ENCODE data around the gene UBA3. TPM values are rescaled to one million over a fixed set of nuclear protein-coding genes. Genes with fewer than 3 reads are reported as not detected.

Gene UBA3
- total and polyA plus RNA-seq, 2 of the 13 experiments (the other 11 are each of a cell fraction or from before 2014, with no cell fraction given) = 40.7 to 49.0 TPM

- FAIRE-seq = no peak
- CTCF ChIA-PET (ENCODE audit: low intra/inter-chr PET ratio, low total read pairs) = no interaction called here
Observed at GRCh38 chr3:69126216-69126615, 46.1 kb upstream of the UBA3 start.

More at GRCh38 chr3:69126216-69126615, 46.1 kb upstream of the UBA3 start:
- POLR2A ChIA-PET = no interaction called here
- no peak overlapping the region for H3K4me3 ChIP-seq (replicated peaks in 1 of 3; ENCODE audit: insufficient read depth in 1 of 3, low read depth in 2 of 3, low read length in 3 of 3)
- H3K27me3 ChIP-seq (ENCODE audit: control insufficient read depth in 1 of 2, insufficient read depth in 2 of 2, low read length in 2 of 2) = no peaks in the 10 kb centered on the region
- no peak for TF ChIP-seq SPEN (CRISPR knock-in tag; IDR thresholded peaks at IDR 0.05; ENCODE audit: low read depth)
- no peak for TF ChIP-seq DRAP1 (CRISPR knock-in tag; IDR thresholded peaks at IDR 0.05)
- TF ChIP-seq, protein P1, sequence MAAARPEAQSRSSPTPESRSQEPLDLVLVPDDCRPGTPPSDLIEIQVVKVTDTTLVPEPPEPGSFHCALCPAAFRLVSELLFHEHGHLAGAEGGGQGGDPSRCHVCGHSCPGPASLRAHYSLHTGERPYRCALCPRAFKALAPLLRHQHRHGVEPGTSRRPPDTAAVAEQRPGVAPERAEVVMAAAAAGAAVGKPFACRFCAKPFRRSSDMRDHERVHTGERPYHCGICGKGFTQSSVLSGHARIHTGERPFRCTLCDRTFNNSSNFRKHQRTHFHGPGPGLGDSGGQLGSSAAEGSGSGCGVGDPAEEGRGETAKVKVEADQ (CRISPR knock-in tag; IDR thresholded peaks at IDR 0.05; ENCODE audit: borderline replicate concordance) = no peak
- TF ChIP-seq, protein P2, sequence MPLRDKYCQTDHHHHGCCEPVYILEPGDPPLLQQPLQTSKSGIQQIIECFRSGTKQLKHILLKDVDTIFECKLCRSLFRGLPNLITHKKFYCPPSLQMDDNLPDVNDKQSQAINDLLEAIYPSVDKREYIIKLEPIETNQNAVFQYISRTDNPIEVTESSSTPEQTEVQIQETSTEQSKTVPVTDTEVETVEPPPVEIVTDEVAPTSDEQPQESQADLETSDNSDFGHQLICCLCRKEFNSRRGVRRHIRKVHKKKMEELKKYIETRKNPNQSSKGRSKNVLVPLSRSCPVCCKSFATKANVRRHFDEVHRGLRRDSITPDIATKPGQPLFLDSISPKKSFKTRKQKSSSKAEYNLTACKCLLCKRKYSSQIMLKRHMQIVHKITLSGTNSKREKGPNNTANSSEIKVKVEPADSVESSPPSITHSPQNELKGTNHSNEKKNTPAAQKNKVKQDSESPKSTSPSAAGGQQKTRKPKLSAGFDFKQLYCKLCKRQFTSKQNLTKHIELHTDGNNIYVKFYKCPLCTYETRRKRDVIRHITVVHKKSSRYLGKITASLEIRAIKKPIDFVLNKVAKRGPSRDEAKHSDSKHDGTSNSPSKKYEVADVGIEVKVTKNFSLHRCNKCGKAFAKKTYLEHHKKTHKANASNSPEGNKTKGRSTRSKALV (CRISPR knock-in tag; IDR thresholded peaks at IDR 0.05) = no peak
- TF ChIP-seq IRF9 (CRISPR knock-in tag; IDR thresholded peaks at IDR 0.05; ENCODE audit: borderline replicate concordance) = no peak
- no peak overlapping the region for H3K27ac ChIP-seq (ENCODE audit: extremely low read length, insufficient read depth, low read length)
- no peak for ATAC-seq
- no peak for DNase-seq (ENCODE audit: low spot score)
- intact Hi-C loops (cut with micrococcal nuclease; ENCODE audit: unreplicated experiment) (no loop called here), in situ Hi-C loops (cut with HindIII; ENCODE audit: extremely low pct_ligation_motif_present, low pct_unique_long_range_greater_than_20kb) (no loop called here)
- H4K20me1 ChIP-seq (ENCODE audit: insufficient read depth, low read length) = no peaks in the 10 kb centered on the region
- no peak overlapping the region for H2AFZ ChIP-seq (ENCODE audit: low read length)
- no peak overlapping the region for H3K4me2 ChIP-seq (ENCODE audit: low read depth, low read length)
- no peaks in the 10 kb centered on the region for H3K79me2 ChIP-seq (ENCODE audit: insufficient read depth, low read length)
- H3K4me1 ChIP-seq (ENCODE audit: insufficient read depth, low read length) = no peaks in the 10 kb centered on the region
- H3K9ac ChIP-seq (ENCODE audit: insufficient read depth, low read depth, low read length) = no peak overlapping the region
- 17% methylated on average over 3 of the region's 3 CpGs for WGBS (ENCODE audit: low lambda C conversion rate)
- H3K36me3 ChIP-seq (replicated peaks in 1 of 2; ENCODE audit: control insufficient read depth in 1 of 2, insufficient read depth in 2 of 2, low read length in 2 of 2) = no peaks in the 10 kb centered on the region
- no peaks in the 10 kb centered on the region for H3K9me3 ChIP-seq (ENCODE audit: low read length)
- no TSS peak for BruUV-seq (replicated peaks)
